CD4-positive, alpha-beta T cell treated with Interleukin-4 for 1 hour (primary cell): ENCODE data around the gene OPN1MW3.
"Not testable (repeated sequence)": the region's sequence is repeated elsewhere in the genome, so short reads cannot be mapped to it uniquely, and the experiment has no call there.

Experiments used
- DNase-seq, 2 donors: peaks; one replicate each; pipeline ENCODE4 v3.0.0-alpha.2; 2020 to 2022

Gene OPN1MW3

GRCh38 chrX:154257282-154257681 lies at the start of gene OPN1MW3:
OPN1MW3 (plus strand) TSS chrX:154257582; CDS start chrX:154257620, 38 bp downstream.
- not testable (repeated sequence) for DNase-seq

GRCh38 chrX:154209670-154210418 lies 47.5 kb upstream of the OPN1MW3 start:
- peak in 1 of 2 donors; percentile 0 for DNase-seq

GRCh38 chrX:154211057-154211456 lies 46.3 kb upstream of the OPN1MW3 start:
- not testable (repeated sequence) for DNase-seq

- not testable (repeated sequence) for DNase-seq
Observed at GRCh38 chrX:154211499-154211898, 45.9 kb upstream of the OPN1MW3 start.

GRCh38 chrX:154219456-154219855 lies 37.9 kb upstream of the OPN1MW3 start, which contains the start of gene OPN1MW2:
OPN1MW2 (plus strand) TSS chrX:154219756; CDS start chrX:154219816, 60 bp downstream.
- not testable (repeated sequence) for DNase-seq

GRCh38 chrX:154225292-154225691 lies 32.1 kb upstream of the OPN1MW3 start:
- not testable (repeated sequence) for DNase-seq

GRCh38 chrX:154226706-154227105 lies 30.7 kb upstream of the OPN1MW3 start:
- DNase-seq, result not testable (repeated sequence)

GRCh38 chrX:154231443-154231842 lies 25.9 kb upstream of the OPN1MW3 start:
- DNase-seq, result not testable (repeated sequence)

- DNase-seq, result not testable (repeated sequence)
Observed at GRCh38 chrX:154233620-154234019, 23.8 kb upstream of the OPN1MW3 start.

GRCh38 chrX:154238939-154239559 lies 18.3 kb upstream of the OPN1MW3 start:
- DNase-seq, result not testable (repeated sequence)

GRCh38 chrX:154239982-154240503 lies 17.3 kb upstream of the OPN1MW3 start:
- DNase-seq, result not testable (repeated sequence)

GRCh38 chrX:154247377-154248045 lies 9.9 kb upstream of the OPN1MW3 start:
- DNase-seq, result not testable (repeated sequence)

GRCh38 chrX:154248076-154248475 lies 9.3 kb upstream of the OPN1MW3 start:
- not testable (repeated sequence) for DNase-seq

GRCh38 chrX:154258711-154259110 lies 1.3 kb downstream of the OPN1MW3 start:
- DNase-seq, result not testable (repeated sequence)

- not testable (repeated sequence) for DNase-seq
Observed at GRCh38 chrX:154263072-154263471, 5.7 kb downstream of the OPN1MW3 start.

- not testable (repeated sequence) for DNase-seq
Observed at GRCh38 chrX:154269245-154269644, 11.9 kb downstream of the OPN1MW3 start.

- not testable (repeated sequence) for DNase-seq
Observed at GRCh38 chrX:154284489-154285338, 27.3 kb downstream of the OPN1MW3 start.

GRCh38 chrX:154286406-154286805 lies 29.0 kb downstream of the OPN1MW3 start:
- DNase-seq, result not testable (repeated sequence)

- DNase-seq, result no peak
Observed at GRCh38 chrX:154294791-154295574, 37.6 kb downstream of the OPN1MW3 start, which contains the start of gene TEX28. TEX28 (minus strand) TSS chrX:154295124; CDS start chrX:154292117, 3,007 bp downstream.

GRCh38 chrX:154295664-154296310 lies 38.4 kb downstream of the OPN1MW3 start, which contains the start of gene TKTL1:
TKTL1 (plus strand) TSS chrX:154295795; CDS start chrX:154295860, 65 bp downstream.
- DNase-seq, result no peak
